ENCODE data around the gene TMEM178B. TPM values are rescaled to one million over a fixed set of nuclear protein-coding genes. Genes with fewer than 3 reads are reported as not detected.

Gene TMEM178B
- total and polyA plus RNA-seq, 9 of the 15 experiments (the other 6 are each of a cell fraction or from before 2014, with no cell fraction given): under 0.01 to 0.03 (median 0.01) TPM; not detected in 5

- no peak for TF ChIP-seq CREBBP (IDR thresholded peaks at IDR 0.05; ENCODE audit: low read depth, low read length)
- TF ChIP-seq MECOM (CRISPR knock-in tag; IDR thresholded peaks at IDR 0.05): no peak
- TF ChIP-seq ZNF57 (CRISPR knock-in tag; IDR thresholded peaks at IDR 0.05): no peak
Observed at GRCh38 chr7:141369422-141369821, 295.6 kb downstream of the TMEM178B start (continued).

- Histone ChIP-seq H3K9ac (ENCODE audit: insufficient read depth in 1 of 2, low read depth in 2 of 2, low read length in 2 of 2) (no peak overlapping the region), H3K4me2 (ENCODE audit: insufficient read depth, low read length) (no peak overlapping the region), H3K9me1 (ENCODE audit: control insufficient read depth, insufficient read depth, low read length) (no peaks in the 10 kb centered on the region), H4K20me1 (replicated peaks; ENCODE audit: control insufficient read depth, insufficient read depth, low read length) (no peaks in the 10 kb centered on the region; the same call in 1 of the 2 replicates), H3K36me3 (ENCODE audit: control insufficient read depth, insufficient read depth, low read length) (no peaks in the 10 kb centered on the region), H3K4me3 (no peak overlapping the region), H3K27me3 (ENCODE audit: control insufficient read depth in 2 of 2, insufficient read depth in 2 of 2, low read length in 2 of 2) (peaks cover 4 to 19% of the 10 kb centered on the region in 2 experiments; a peak in 2 of 5 replicates), H3K9me3 (replicated peaks; ENCODE audit: control insufficient read depth, insufficient read depth, low read depth, low read length) (no peaks in the 10 kb centered on the region), H3K79me2 (ENCODE audit: control insufficient read depth, insufficient read depth, low read length) (no peaks in the 10 kb centered on the region), H3K27ac (ENCODE audit: extremely low read depth, low read depth, low read length) (no peak overlapping the region), H3K4me1 (replicated peaks in 1 of 2; ENCODE audit: control insufficient read depth in 2 of 2, insufficient read depth in 2 of 2, low read length in 2 of 2) (no peaks in the 10 kb centered on the region), H2AFZ (ENCODE audit: low read depth, low read length) (no peak overlapping the region)
- no peak for DNase-seq (ENCODE audit: extremely low read depth in 1 of 4, low spot score in 3 of 4)
- WGBS (ENCODE audit: insufficient coverage, low coverage, missing lambda C conversion rate): 3% methylated on average over 5 of the region's 5 CpGs
- intact Hi-C loops (cut with micrococcal nuclease) (no loop called here), in situ Hi-C loops (cut with MboI) (no loop called here)
- POLR2A ChIA-PET: no interaction called here
- BruUV-seq (replicated peaks): no TSS peak
- FAIRE-seq: no peak
- ATAC-seq: no peak
- CTCF ChIA-PET (ENCODE audit: low intra/inter-chr PET ratio): no interaction called here
- TF ChIP-seq SP2 (IDR thresholded peaks at IDR 0.05; ENCODE audit: extremely low read depth, low read depth, low read length, poor library complexity, severe bottlenecking) (no peak), CBX8 (IDR thresholded peaks at IDR 0.05; ENCODE audit: borderline replicate concordance, extremely low read depth, low read depth, low read length, poor library complexity, severe bottlenecking) (no peak), MECOM (CRISPR knock-in tag; IDR thresholded peaks at IDR 0.05) (no peak), ZNF717 (CRISPR knock-in tag; IDR thresholded peaks at IDR 0.05) (no peak), ZNF143 (CRISPR knock-in tag; IDR thresholded peaks at IDR 0.05) (no peak), ARID3A (IDR thresholded peaks at IDR 0.05; ENCODE audit: borderline replicate concordance, low read depth, low read length) (no peak), BCOR (IDR thresholded peaks at IDR 0.05) (no peak), IRF2 (CRISPR knock-in tag; IDR thresholded peaks at IDR 0.05) (no peak), SRF (CRISPR knock-in tag; IDR thresholded peaks at IDR 0.05) (no peak), E2F6 (IDR thresholded peaks at IDR 0.05; ENCODE audit: borderline replicate concordance in 1 of 2, extremely low read depth in 1 of 2, insufficient read depth in 1 of 2, insufficient read length in 1 of 2, low read depth in 1 of 2, low read length in 1 of 2, poor library complexity in 1 of 2, severe bottlenecking in 1 of 2) (no peak), RNF2 (IDR thresholded peaks at IDR 0.05) (no peak), MXD1 (CRISPR knock-in tag; IDR thresholded peaks at IDR 0.05; ENCODE audit: borderline replicate concordance, poor library complexity, severe bottlenecking) (no peak), SMAD4 (CRISPR knock-in tag; conservative IDR thresholded peaks at IDR 0.05) (no peak), ZNF75A (CRISPR knock-in tag; IDR thresholded peaks at IDR 0.05) (no peak), ZEB2 (IDR thresholded peaks at IDR 0.05) (no peak), ZNF224 (CRISPR knock-in tag; IDR thresholded peaks at IDR 0.05) (no peak), KAT2B (IDR thresholded peaks at IDR 0.05; ENCODE audit: low read depth, low read length) (no peak), MAFG (tag; conservative IDR thresholded peaks at IDR 0.05) (no peak)
Observed at GRCh38 chr7:141370178-141370577, 296.3 kb downstream of the TMEM178B start.
